Measurements from ENCODE around the gene NYNRIN. TPM values are rescaled to one million over a fixed set of nuclear protein-coding genes. Genes with fewer than 3 reads are reported as not detected.

The NYNRIN gene
- total and polyA plus RNA-seq, 2 donors (not counting 3 experiments of a cell fraction or from before 2014, with no cell fraction given): 37.2 to 42.8 TPM

- no peak for TF ChIP-seq JUN (IDR thresholded peaks at IDR 0.05; ENCODE audit: borderline replicate concordance, insufficient read depth, insufficient read length, low read depth)
- TF ChIP-seq CTCF (IDR thresholded peaks at IDR 0.05; ENCODE audit: extremely low read depth in 1 of 2, insufficient read depth in 1 of 2, low read depth in 1 of 2, low read length in 2 of 2): no peak
- no peak for TF ChIP-seq POLR2AphosphoS5 (IDR thresholded peaks at IDR 0.05; ENCODE audit: insufficient read depth, low read depth, low read length)
- no peak for TF ChIP-seq EZH2 (IDR thresholded peaks at IDR 0.05; ENCODE audit: borderline replicate concordance, low read depth, low read length, severe bottlenecking)
- no peak for TF ChIP-seq POLR2A (IDR thresholded peaks at IDR 0.05; ENCODE audit: low read depth, low read length)
- no peak for TF ChIP-seq MYC (IDR thresholded peaks at IDR 0.05; ENCODE audit: low read depth, low read length)
- TF ChIP-seq GATA2 (IDR thresholded peaks at IDR 0.05; ENCODE audit: insufficient read depth, insufficient read length, low read depth, low read length): no peak
- TF ChIP-seq MAX (IDR thresholded peaks at IDR 0.05; ENCODE audit: insufficient read depth, insufficient read length): no peak
- TF ChIP-seq FOS (IDR thresholded peaks at IDR 0.05; ENCODE audit: borderline replicate concordance, insufficient read depth, low read length): no peak
- FAIRE-seq (no peak), DNase-seq (ENCODE audit: low read depth, low spot score) (peak; percentile 83)
- Histone ChIP-seq H3K79me2 (ENCODE audit: control insufficient read depth, insufficient read depth, low read length) (no peaks in the 10 kb centered on the region), H3K27ac (ENCODE audit: insufficient read depth, low read depth, low read length) (no peak overlapping the region), H3K4me2 (ENCODE audit: insufficient read depth, low read length) (no peak overlapping the region), H3K4me3 (replicated peaks in 1 of 3; ENCODE audit: insufficient read depth in 1 of 3, low read depth in 1 of 3, low read length in 3 of 3) (no peak overlapping the region), H2AFZ (ENCODE audit: low read depth, low read length) (no peak overlapping the region), H3K36me3 (ENCODE audit: control insufficient read depth in 2 of 2, extremely low read depth in 1 of 2, insufficient read depth in 2 of 2, low read length in 2 of 2) (no peaks in the 10 kb centered on the region), H4K20me1 (replicated peaks; ENCODE audit: control insufficient read depth, extremely low read depth, insufficient read depth, low read length) (no peaks in the 10 kb centered on the region), H3K9me3 (replicated peaks; ENCODE audit: control insufficient read depth, insufficient read depth, low read length) (no peaks in the 10 kb centered on the region), H3K27me3 (ENCODE audit: control insufficient read depth in 2 of 2, insufficient read depth in 2 of 2, low read length in 2 of 2) (no peaks in the 10 kb centered on the region), H3K9ac (replicated peaks; ENCODE audit: extremely low read depth, insufficient read depth, low read length) (no peak overlapping the region), H3K4me1 (ENCODE audit: control insufficient read depth, extremely low read depth, insufficient read depth, low read length) (no peaks in the 10 kb centered on the region), H3K9me1 (replicated peaks; ENCODE audit: control insufficient read depth, extremely low read depth, insufficient read depth, low read length) (no peaks in the 10 kb centered on the region)
- ChIA-PET CTCF (interaction anchor here (1.4 to 2.0 kb wide), 2 partner anchors 23 to 125 kb away, joined by 4 to 5 read pairs; no protein-coding TSS in a partner anchor), POLR2A (interaction anchor here (1.1 kb wide), 1 partner anchor 17 kb away, joined by 3 read pairs; no protein-coding TSS in a partner anchor)
- no TSS peak for BruUV-seq (replicated peaks)
- intact Hi-C loops (cut with micrococcal nuclease): no loop called here
- dilution Hi-C loops (cut with MboI; ENCODE audit: extremely low pct_ligation_motif_present, low sequenced_read_pairs): no loop called here
Observed at GRCh38 chr14:24458736-24459135, 59.9 kb downstream of the NYNRIN start.

All from endothelial cell of umbilical vein (primary cell).